GM23338 (cell line): ENCODE data around the gene PPP6R1. TPM values are rescaled to one million over a fixed set of nuclear protein-coding genes. Genes with fewer than 3 reads are reported as not detected.

Experiments
- ATAC-seq: fragments of 200-7000 bp; cut with Tn5 transposase; 3 replicates; pipeline ENCODE4 v1.9.1; 2020
- DNase-seq: peaks from one replicate; pipeline ENCODE4 v3.0.0-alpha.2; 2015; ENCODE audit warnings: low spot score
- H2AFZ ChIP-seq: fragments of 200-600 bp; sonication (generic); 2 replicates; pipeline ENCODE4 v1.8.0; 2016; ENCODE audit warnings: antibody characterized with exemption, mild to moderate bottlenecking, moderate library complexity
- H3F3A ChIP-seq: fragments of 200-600 bp; sonication (generic); replicated peaks from 2 replicates; pipeline ENCODE4 v1.8.0; 2017; ENCODE audit warnings: antibody characterized with exemption, mixed run types, low read depth
- H3K27ac ChIP-seq: fragments of 200-600 bp; sonication (generic); 2 replicates; pipeline ENCODE4 v1.6.1; 2016; ENCODE audit warnings: low read depth
- H3K27me3 ChIP-seq: fragments of 200-600 bp; sonication (generic); 2 replicates; pipeline ENCODE4 v1.8.0; 2016; ENCODE audit warnings: mild to moderate bottlenecking, mixed run types, moderate library complexity; ENCODE audit not compliant: insufficient read depth
- H3K36me3 ChIP-seq: fragments of 200-600 bp; sonication (generic); 2 replicates; pipeline ENCODE4 v1.8.0; 2016; ENCODE audit warnings: mild to moderate bottlenecking; ENCODE audit not compliant: insufficient read depth
- H3K4me1 ChIP-seq: fragments of 200-600 bp; sonication (generic); 2 replicates; pipeline ENCODE4 v1.8.0; 2016; ENCODE audit warnings: mild to moderate bottlenecking, moderate library complexity; ENCODE audit not compliant: insufficient read depth
- H3K4me2 ChIP-seq: fragments of 200-600 bp; sonication (generic); 2 replicates; pipeline ENCODE4 v1.7.1; 2017; ENCODE audit warnings: mixed run types
- H3K4me3 ChIP-seq: fragments of 200-600 bp; sonication (generic); 2 replicates; pipeline ENCODE4 v1.6.1; 2016; ENCODE audit warnings: mixed run types
- H3K79me2 ChIP-seq: fragments of 200-600 bp; sonication (generic); replicated peaks from 2 replicates; pipeline ENCODE4 v1.8.0; 2017; ENCODE audit warnings: mild to moderate bottlenecking; ENCODE audit not compliant: insufficient read depth
- H3K9me2 ChIP-seq: fragments of 200-600 bp; sonication (generic); 2 replicates; pipeline ENCODE4 v1.8.0; 2017; ENCODE audit not compliant: insufficient read depth
- H4K20me1 ChIP-seq: fragments of 200-600 bp; sonication (generic); replicated peaks from 2 replicates; pipeline ENCODE4 v1.8.0; 2017; ENCODE audit warnings: mild to moderate bottlenecking; ENCODE audit not compliant: insufficient read depth
- H3K27ac Mint-ChIP-seq: 2 replicates; pipeline ENCODE4 v1.8.0; 2020; ENCODE audit warnings: inconsistent platforms, mild to moderate bottlenecking, moderate library complexity, mixed read lengths
- H3K27me3 Mint-ChIP-seq: 3 replicates; pipeline ENCODE4 v1.8.0; 2022; ENCODE audit warnings: low read depth, mild to moderate bottlenecking, moderate library complexity, mixed read lengths, inconsistent platforms; ENCODE audit not compliant: insufficient read depth, poor library complexity
- H3K36me3 Mint-ChIP-seq: 3 replicates; pipeline ENCODE4 v1.8.0; 2021; ENCODE audit warnings: low read depth, mild to moderate bottlenecking, inconsistent platforms, moderate library complexity, mixed read lengths
- H3K4me1 Mint-ChIP-seq: 3 replicates; pipeline ENCODE4 v1.8.0; 2020; ENCODE audit warnings: mild to moderate bottlenecking, inconsistent platforms, mixed read lengths
- H3K4me3 Mint-ChIP-seq: 3 replicates; pipeline ENCODE4 v1.8.0; 2021; ENCODE audit warnings: moderate library complexity, mild to moderate bottlenecking, inconsistent platforms, mixed read lengths
- H3K9me3 Mint-ChIP-seq: 3 replicates; pipeline ENCODE4 v1.8.0; 2020; ENCODE audit warnings: moderate library complexity, mild to moderate bottlenecking, inconsistent platforms, mixed read lengths
- CREB1 ChIP-seq: fragments of 250-450 bp; sonication (Bioruptor Pico); IDR thresholded peaks from 2 replicates; pipeline ENCODE4 v1.5.0; 2020; ENCODE audit warnings: low read depth, mild to moderate bottlenecking, moderate library complexity
- EZH2 ChIP-seq: fragments of 200-600 bp; sonication (generic); IDR thresholded peaks from one replicate; pipeline ENCODE4 v1.8.0; 2017; ENCODE audit warnings: antibody characterized with exemption, mild to moderate bottlenecking, low read depth; ENCODE audit not compliant: unreplicated experiment
- EZH2phosphoT487 ChIP-seq: fragments of 200-600 bp; sonication (generic); IDR thresholded peaks from one replicate; pipeline ENCODE4 v1.8.1; 2018; ENCODE audit warnings: antibody characterized with exemption; ENCODE audit not compliant: unreplicated experiment
- JUNB ChIP-seq: IDR thresholded peaks from one replicate; pipeline ENCODE4 v1.6.1; 2016; ENCODE audit warnings: antibody characterized with exemption; ENCODE audit not compliant: unreplicated experiment
- NANOG ChIP-seq: IDR thresholded peaks from 2 replicates; pipeline ENCODE4 v1.6.1; 2016; ENCODE audit warnings: antibody characterized with exemption, borderline replicate concordance
- ZNF114 ChIP-seq: fragments of 250-450 bp; sonication (Bioruptor Pico); IDR thresholded peaks from 2 replicates; pipeline ENCODE4 v1.5.0; 2020; ENCODE audit warnings: mild to moderate bottlenecking, moderate library complexity
- ZNF331 ChIP-seq: fragments of 250-450 bp; sonication (Bioruptor Pico); IDR thresholded peaks from 2 replicates; pipeline ENCODE4 v1.5.0; 2020; ENCODE audit warnings: low read depth, mild to moderate bottlenecking, moderate library complexity
- polyA plus RNA-seq: library from polyadenylated mRNA; unstranded; fragments of >200 nt; fragmentation: Nextera tagmentation; extraction: Ambion mirVana; gene quantifications from 2 replicates; pipeline ENCODE4 v1.2.1, GENCODE V29; 2016
- total RNA-seq: library from RNA; depleted of rRNA; stranded (reverse); fragments of >200 nt; shearing (Covaris generic); gene quantifications from 2 replicates; pipeline ENCODE4 v1.2.3, GENCODE V29; 2014
- TF ChIP-seq, protein P1 (sequence below): IDR thresholded peaks from 2 replicates; pipeline ENCODE4 v1.6.1; 2016; ENCODE audit warnings: antibody characterized with exemption
- TF ChIP-seq, protein P2 (sequence below): fragments of 250-450 bp; sonication (Bioruptor Pico); IDR thresholded peaks from 2 replicates; pipeline ENCODE4 v1.5.0; 2020; ENCODE audit warnings: mild to moderate bottlenecking, moderate library complexity

Gene PPP6R1
- total and polyA plus RNA-seq, 2 experiments from 2014 or later: 22.2 to 70.8 TPM

DNA sequence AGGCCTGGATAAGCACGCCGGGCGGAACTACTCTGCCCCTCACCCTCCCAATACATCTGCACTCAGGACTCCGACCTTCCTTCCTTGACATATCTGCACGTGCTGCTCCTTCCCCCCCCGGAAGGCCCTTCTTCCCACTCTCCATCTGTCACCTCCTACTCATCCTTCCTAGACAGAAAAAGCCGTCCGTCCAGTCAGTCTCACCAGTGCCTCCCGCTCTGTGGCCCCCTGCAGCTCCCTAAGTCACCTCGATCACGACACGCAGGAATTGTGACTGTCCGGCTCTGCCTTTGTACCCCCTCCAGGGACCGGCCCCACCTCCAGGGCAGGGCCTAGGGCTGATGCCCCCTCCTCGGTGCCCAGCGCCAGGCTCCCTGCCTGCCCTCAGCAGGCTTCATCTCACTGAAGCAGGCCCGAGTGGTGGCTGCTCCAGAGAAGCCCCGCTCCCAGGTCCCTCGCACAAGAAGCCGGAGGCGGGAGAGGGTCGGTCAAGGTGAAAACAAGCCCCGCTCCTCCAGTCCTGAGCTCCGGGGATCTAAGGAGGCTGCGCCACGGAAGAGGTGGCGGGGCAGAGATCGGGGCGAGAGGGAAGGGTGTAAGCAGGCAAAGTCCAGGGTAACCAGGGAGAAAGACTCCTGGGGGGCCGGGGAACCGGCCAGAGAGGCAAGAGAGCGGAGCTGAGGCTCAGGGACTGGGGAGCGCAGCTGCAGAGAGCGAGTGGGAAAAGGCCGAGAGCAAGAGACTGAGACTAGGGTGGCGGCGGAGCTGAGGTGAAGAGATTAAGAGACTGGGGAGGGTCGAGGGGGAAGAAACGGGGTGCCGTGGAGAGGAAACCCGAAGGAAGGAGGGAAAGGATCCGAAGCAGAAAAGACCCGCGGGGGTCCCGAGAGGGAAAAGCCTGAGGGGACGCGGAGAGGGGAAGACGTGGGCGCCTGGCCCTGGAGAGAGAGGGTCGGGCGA is 1.1 kb downstream of the PPP6R1 start:
- Histone ChIP-seq H3F3A (peaks cover 21% of the 10 kb centered on the region), H3K4me2 (peak overlapping the region; percentile 98), H3K36me3 (no peaks in the 10 kb centered on the region), H3K27ac (no peak overlapping the region), H3K9me2 (0 out of 2 replicates have a peak, but pooled peaks cover 4% of the 10 kb centered on the region), H2AFZ (no peak overlapping the region), H3K27me3 (no peaks in the 10 kb centered on the region), H3K4me1 (peaks cover 30% of the 10 kb centered on the region), H4K20me1 (peaks cover 51% of the 10 kb centered on the region), H3K4me3 (peak overlapping the region; percentile 90), H3K79me2 (peaks cover 54% of the 10 kb centered on the region)
- peaks cover 4% of the 10 kb centered on the region; the same call in 2 of the 3 replicates for H3K36me3 Mint-ChIP-seq
- ATAC-seq (no peak), DNase-seq (peak; percentile 46)
- peaks cover 17% of the 10 kb centered on the region for H3K27me3 Mint-ChIP-seq
- no peaks in the 10 kb centered on the region; the same call in 2 of the 3 replicates for H3K9me3 Mint-ChIP-seq
- H3K4me1 Mint-ChIP-seq: peaks cover 58% of the 10 kb centered on the region
- H3K27ac Mint-ChIP-seq: peak overlapping the region; percentile 92
- TF ChIP-seq, protein P1, sequence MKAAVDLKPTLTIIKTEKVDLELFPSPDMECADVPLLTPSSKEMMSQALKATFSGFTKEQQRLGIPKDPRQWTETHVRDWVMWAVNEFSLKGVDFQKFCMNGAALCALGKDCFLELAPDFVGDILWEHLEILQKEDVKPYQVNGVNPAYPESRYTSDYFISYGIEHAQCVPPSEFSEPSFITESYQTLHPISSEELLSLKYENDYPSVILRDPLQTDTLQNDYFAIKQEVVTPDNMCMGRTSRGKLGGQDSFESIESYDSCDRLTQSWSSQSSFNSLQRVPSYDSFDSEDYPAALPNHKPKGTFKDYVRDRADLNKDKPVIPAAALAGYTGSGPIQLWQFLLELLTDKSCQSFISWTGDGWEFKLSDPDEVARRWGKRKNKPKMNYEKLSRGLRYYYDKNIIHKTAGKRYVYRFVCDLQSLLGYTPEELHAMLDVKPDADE: no peak
- TF ChIP-seq ZNF114 (CRISPR knock-in tag) (no peak), EZH2 (no peak), EZH2phosphoT487 (no peak), CREB1 (CRISPR knock-in tag) (no peak), NANOG (no peak), ZNF331 (no peak), JUNB (no peak)
- TF ChIP-seq, protein P2, sequence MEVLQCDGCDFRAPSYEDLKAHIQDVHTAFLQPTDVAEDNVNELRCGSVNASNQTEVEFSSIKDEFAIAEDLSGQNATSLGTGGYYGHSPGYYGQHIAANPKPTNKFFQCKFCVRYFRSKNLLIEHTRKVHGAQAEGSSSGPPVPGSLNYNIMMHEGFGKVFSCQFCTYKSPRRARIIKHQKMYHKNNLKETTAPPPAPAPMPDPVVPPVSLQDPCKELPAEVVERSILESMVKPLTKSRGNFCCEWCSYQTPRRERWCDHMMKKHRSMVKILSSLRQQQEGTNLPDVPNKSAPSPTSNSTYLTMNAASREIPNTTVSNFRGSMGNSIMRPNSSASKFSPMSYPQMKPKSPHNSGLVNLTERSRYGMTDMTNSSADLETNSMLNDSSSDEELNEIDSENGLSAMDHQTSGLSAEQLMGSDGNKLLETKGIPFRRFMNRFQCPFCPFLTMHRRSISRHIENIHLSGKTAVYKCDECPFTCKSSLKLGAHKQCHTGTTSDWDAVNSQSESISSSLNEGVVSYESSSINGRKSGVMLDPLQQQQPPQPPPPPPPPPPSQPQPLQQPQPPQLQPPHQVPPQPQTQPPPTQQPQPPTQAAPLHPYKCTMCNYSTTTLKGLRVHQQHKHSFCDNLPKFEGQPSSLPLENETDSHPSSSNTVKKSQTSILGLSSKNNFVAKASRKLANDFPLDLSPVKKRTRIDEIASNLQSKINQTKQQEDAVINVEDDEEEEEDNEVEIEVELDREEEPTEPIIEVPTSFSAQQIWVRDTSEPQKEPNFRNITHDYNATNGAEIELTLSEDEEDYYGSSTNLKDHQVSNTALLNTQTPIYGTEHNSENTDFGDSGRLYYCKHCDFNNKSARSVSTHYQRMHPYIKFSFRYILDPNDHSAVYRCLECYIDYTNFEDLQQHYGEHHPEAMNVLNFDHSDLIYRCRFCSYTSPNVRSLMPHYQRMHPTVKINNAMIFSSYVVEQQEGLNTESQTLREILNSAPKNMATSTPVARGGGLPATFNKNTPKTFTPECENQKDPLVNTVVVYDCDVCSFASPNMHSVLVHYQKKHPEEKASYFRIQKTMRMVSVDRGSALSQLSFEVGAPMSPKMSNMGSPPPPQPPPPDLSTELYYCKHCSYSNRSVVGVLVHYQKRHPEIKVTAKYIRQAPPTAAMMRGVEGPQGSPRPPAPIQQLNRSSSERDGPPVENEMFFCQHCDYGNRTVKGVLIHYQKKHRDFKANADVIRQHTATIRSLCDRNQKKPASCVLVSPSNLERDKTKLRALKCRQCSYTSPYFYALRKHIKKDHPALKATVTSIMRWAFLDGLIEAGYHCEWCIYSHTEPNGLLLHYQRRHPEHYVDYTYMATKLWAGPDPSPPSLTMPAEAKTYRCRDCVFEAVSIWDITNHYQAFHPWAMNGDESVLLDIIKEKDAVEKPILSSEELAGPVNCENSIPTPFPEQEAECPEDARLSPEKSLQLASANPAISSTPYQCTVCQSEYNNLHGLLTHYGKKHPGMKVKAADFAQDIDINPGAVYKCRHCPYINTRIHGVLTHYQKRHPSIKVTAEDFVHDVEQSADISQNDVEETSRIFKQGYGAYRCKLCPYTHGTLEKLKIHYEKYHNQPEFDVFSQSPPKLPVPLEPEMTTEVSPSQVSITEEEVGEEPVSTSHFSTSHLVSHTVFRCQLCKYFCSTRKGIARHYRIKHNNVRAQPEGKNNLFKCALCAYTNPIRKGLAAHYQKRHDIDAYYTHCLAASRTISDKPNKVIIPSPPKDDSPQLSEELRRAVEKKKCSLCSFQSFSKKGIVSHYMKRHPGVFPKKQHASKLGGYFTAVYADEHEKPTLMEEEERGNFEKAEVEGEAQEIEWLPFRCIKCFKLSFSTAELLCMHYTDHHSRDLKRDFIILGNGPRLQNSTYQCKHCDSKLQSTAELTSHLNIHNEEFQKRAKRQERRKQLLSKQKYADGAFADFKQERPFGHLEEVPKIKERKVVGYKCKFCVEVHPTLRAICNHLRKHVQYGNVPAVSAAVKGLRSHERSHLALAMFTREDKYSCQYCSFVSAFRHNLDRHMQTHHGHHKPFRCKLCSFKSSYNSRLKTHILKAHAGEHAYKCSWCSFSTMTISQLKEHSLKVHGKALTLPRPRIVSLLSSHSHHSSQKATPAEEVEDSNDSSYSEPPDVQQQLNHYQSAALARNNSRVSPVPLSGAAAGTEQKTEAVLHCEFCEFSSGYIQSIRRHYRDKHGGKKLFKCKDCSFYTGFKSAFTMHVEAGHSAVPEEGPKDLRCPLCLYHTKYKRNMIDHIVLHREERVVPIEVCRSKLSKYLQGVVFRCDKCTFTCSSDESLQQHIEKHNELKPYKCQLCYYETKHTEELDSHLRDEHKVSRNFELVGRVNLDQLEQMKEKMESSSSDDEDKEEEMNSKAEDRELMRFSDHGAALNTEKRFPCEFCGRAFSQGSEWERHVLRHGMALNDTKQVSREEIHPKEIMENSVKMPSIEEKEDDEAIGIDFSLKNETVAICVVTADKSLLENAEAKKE (CRISPR knock-in tag): no peak
- H3K4me3 Mint-ChIP-seq: peak overlapping the region; percentile 98
